Measurements from ENCODE around the gene TLE1.
A peak's percentile ranks its signal among the peaks of the same experiment; 100 is the strongest.
"Not testable (repeated sequence)": the region's sequence is repeated elsewhere in the genome, so short reads cannot be mapped to it uniquely, and the experiment has no call there.

TLE1 gene

GRCh38 chr9:81652058-81652687, 37.2 kb downstream of the TLE1 start:
- no peak for DNase-seq

- peak in 2 of 3 experiments; percentile 16 to 45 for DNase-seq
These were observed 38.5 kb downstream of the TLE1 start for GRCh38 chr9:81650586-81651515.

- peak; percentile 27 to 78 (median 31) for DNase-seq
These were observed 39.7 kb downstream of the TLE1 start for GRCh38 chr9:81649475-81650240.

- DNase-seq: peak in 1 of 3 experiments; percentile 44
These were observed 40.5 kb downstream of the TLE1 start for GRCh38 chr9:81648891-81649290.

GRCh38 chr9:81646337-81646736, 43.0 kb downstream of the TLE1 start:
- no peak for DNase-seq

GRCh38 chr9:81644513-81644912, 44.8 kb downstream of the TLE1 start:
- DNase-seq: not testable (repeated sequence)

GRCh38 chr9:81637276-81637675, 52.1 kb downstream of the TLE1 start:
- no peak for DNase-seq

- DNase-seq: peak in 2 of 3 experiments; percentile 34 to 67
These were observed 53.1 kb downstream of the TLE1 start for GRCh38 chr9:81636255-81636599.

- DNase-seq: no peak
These were observed 53.7 kb downstream of the TLE1 start for GRCh38 chr9:81635521-81636254.

GRCh38 chr9:81634915-81635516, 54.3 kb downstream of the TLE1 start:
- DNase-seq: no peak

- no peak for DNase-seq
These were observed 55.1 kb downstream of the TLE1 start for GRCh38 chr9:81633952-81634854.

- DNase-seq: no peak
These were observed 56.7 kb downstream of the TLE1 start for GRCh38 chr9:81632599-81632998.

GRCh38 chr9:81631218-81631745, 58.1 kb downstream of the TLE1 start:
- no peak for DNase-seq

GRCh38 chr9:81629440-81629839, 59.9 kb downstream of the TLE1 start:
- DNase-seq: no peak

- DNase-seq: no peak
These were observed 60.5 kb downstream of the TLE1 start for GRCh38 chr9:81628897-81629296.

- DNase-seq: no peak
These were observed 61.9 kb downstream of the TLE1 start for GRCh38 chr9:81627481-81627880.

- DNase-seq: no peak
These were observed 62.8 kb downstream of the TLE1 start for GRCh38 chr9:81626511-81626910.

GRCh38 chr9:81625969-81626368, 63.4 kb downstream of the TLE1 start:
- peak in 2 of 3 experiments; percentile 72 to 93 for DNase-seq

GRCh38 chr9:81623778-81624177, 65.6 kb downstream of the TLE1 start:
- no peak for DNase-seq

- DNase-seq: peak in 2 of 3 experiments; percentile 31 to 62
These were observed 66.7 kb downstream of the TLE1 start for GRCh38 chr9:81622471-81623255.

Data from NCI-H1417 (cell line).